Measurements from ENCODE around the gene LARP4.

DNA sequence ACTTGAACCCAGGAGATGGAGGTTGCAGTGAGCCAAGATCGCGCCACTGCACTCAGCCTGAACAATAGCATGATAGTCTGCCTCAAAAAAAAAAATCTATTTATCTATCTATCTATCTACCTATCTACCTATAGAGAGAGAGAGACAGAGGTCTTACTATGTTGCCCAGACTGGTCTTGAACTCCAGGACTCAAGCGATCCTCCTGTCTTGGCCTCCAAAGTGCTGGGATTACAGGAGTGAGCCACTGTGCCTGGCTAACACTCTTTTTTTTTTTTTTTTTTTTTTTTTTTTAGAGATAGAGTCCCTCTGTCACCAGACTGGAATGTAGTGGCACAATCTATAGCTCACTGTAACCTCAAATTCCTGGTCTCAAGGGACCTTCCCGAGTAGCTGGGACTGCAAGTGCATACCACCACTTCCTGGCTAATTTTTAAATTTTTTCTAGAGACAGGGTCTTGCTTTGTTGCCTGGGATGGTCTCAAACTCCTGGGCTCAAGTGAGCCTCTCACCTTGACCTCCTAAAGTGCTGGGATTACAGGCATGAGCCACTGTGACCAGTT, 6.1 kb upstream of the LARP4 start:
- TF ChIP-seq, protein P1, sequence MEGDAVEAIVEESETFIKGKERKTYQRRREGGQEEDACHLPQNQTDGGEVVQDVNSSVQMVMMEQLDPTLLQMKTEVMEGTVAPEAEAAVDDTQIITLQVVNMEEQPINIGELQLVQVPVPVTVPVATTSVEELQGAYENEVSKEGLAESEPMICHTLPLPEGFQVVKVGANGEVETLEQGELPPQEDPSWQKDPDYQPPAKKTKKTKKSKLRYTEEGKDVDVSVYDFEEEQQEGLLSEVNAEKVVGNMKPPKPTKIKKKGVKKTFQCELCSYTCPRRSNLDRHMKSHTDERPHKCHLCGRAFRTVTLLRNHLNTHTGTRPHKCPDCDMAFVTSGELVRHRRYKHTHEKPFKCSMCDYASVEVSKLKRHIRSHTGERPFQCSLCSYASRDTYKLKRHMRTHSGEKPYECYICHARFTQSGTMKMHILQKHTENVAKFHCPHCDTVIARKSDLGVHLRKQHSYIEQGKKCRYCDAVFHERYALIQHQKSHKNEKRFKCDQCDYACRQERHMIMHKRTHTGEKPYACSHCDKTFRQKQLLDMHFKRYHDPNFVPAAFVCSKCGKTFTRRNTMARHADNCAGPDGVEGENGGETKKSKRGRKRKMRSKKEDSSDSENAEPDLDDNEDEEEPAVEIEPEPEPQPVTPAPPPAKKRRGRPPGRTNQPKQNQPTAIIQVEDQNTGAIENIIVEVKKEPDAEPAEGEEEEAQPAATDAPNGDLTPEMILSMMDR (IDR thresholded peaks at IDR 0.05): no peak
- no peak for TF ChIP-seq POLR2A (IDR thresholded peaks at IDR 0.05)
